H54 (cell line): ENCODE data around the gene MSMB.
"Not testable (repeated sequence)": the region's sequence is repeated elsewhere in the genome, so short reads cannot be mapped to it uniquely, and the experiment has no call there.

Experiments used
- DNase-seq: peaks from one replicate; pipeline ENCODE4 v3.0.0; 2011; ENCODE audit warnings: low spot score, mixed read lengths; ENCODE audit not compliant: insufficient read length
- FAIRE-seq: peaks from 3 replicates; lab custom pipeline; 2011; peaks lifted over from hg19 to GRCh38; lab: Jason Lieb, UNC
- POLR2A ChIP-seq: IDR thresholded peaks from 2 replicates; pipeline ENCODE4 v1.6.1; 2011; ENCODE audit warnings: low read depth, mild to moderate bottlenecking, low read length

MSMB gene

DNA sequence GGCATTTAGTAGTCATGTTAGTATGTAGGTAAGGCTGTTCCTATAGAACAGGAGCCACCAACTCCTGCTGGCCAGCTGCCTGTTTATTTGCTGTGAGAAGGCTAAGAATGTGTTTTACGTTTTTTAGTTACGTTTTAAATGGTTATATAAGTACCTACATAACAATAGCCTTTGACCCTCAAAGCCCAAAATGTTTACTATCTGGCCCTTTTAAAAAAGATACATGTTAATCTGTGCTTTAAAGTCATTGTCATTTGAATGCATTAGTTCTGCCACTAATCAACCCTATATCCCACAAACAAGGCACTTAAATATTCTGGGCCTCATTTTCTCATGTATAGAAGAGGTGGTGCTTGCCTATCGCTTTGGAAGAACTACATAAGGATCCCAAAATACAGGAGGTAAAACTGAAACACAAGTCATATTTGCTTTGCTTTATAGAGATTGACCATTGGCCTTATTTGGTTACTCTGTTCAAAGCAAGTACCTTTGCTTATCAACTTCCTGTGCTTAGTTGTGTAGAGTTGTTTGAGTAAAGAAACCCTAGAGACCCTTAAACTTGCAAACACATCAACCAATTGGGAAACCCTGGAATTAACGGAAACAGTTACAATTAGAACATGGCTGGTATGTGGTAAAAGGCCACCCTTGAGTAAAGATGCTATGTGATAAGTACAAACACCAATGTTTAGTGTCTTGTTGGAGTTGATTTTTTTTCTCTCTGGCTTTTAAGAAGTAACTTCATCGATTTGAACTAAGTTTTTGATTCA, 47.9 kb downstream of the MSMB start:
- FAIRE-seq = no peak
- no peak for TF ChIP-seq POLR2A
- no peak for DNase-seq

DNA sequence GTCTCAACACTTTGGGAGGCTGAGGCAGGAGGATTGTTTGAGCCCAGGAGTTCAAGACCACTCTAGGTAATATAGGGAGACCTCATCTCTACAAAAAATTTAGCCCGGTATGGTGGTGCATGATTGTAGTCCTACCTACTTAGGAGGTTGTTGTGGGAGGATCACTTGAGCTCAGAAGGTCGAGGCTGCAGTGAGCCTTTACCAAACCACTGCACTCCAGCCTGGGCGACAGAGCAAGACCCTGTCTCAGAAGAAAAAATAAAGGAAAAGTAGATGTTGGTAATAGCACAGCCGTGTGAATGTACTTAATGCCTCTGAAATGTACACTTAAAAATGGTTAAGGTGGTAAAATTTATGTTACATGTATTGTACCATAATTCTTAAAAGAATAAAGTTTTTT, 48.5 kb downstream of the MSMB start:
- FAIRE-seq = no peak
- TF ChIP-seq POLR2A = no peak

DNA sequence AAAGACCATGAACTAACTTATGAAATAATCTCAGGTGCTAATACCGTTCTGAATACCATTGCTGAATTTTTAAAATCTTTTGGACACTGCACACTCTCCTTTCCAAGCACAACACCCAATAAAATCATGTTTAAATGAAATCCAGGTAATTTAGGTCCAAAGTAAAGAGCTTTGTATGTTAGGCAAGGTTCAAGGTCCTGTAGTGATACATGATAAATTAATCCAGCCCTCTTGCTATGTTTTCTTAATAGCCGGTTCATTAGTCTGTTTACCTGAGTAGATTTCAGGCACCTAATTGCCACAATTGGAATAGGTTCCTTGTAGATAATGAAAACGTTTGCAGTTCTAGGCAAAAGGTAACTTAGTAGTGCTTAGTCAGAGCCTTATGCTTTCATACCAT, 60.5 kb downstream of the MSMB start:
- FAIRE-seq, DNase-seq: not testable (repeated sequence)

More for the DNA sequence above, 48.5 kb downstream of the MSMB start:
- no peak for DNase-seq

DNA sequence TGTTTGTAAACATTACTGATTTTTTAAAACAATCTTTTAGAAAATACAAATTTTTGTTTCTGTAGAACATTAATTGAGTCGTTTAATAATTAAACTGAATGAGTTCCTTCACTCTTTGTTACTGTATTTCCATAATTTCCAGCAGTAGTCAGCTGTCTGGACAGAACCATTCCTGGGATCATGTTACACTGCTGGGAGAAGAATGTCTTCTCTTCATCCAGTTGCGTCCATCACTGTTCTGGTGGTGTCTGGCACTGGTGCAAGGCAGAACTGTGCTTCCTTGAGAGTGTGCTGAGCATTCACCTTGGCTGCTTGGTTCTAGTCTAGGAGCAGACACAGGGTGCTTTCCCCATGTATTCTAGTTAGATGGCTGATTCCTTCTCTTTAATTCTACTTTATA, 61.6 kb downstream of the MSMB start:
- not testable (repeated sequence) for FAIRE-seq, DNase-seq

DNA sequence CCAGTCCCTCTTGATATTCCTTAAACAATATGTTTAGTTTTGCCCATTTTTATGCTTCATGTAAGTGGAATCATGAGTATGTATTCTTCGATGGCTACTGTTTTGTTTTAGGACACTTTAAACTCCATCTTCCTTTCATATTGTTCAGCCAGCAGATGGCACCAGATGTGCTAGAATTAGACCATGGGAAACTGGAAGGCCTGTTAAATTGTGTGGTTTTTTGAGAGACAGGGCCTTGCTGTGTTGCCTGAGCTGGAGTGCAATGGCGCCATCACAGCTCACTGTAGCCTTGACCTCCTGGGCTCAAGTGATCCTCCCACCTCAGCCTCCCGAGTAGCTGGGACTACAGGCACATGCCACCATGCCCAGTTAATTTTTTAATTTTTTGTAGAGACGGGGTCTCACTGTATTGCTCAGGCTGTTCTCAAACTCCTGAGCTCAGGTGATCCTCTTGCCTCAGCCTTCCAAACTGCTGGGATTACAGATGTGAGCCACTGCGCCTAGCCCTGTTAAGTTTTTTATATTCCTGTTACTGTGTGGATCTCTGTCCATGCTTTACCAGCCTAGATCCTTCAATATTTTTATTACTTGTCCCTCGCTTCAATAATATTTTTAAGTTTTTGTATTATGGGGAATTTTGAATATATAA, 62.4 kb downstream of the MSMB start:
- not testable (repeated sequence) for DNase-seq, FAIRE-seq
